Stimulated activated naive B cell treated with anti-CD40 and anti-IgM and Interleukin-4, amounts not matched to agents 10 μg/mL and 1 μg/mL and 100 μg/mL, for 72 hours (primary cell): ENCODE results near the gene SLC22A4.
A peak's percentile ranks its signal among the peaks of the same experiment; 100 is the strongest.

Experiments
- ATAC-seq, 2 donors: fragments of 150-1000 bp; cut with Tn5 transposase; replicated peaks; 2 replicates each; pipeline ENCODE4 v1.10.0; 2021; ENCODE audit warnings: moderate library complexity in 1 of 2
- DNase-seq: peaks from one replicate; pipeline ENCODE4 v3.0.0; 2021
- H3K27ac Mint-ChIP-seq: one replicate; pipeline ENCODE4 v1.8.0; 2022; ENCODE audit warnings: mild to moderate bottlenecking, mixed read lengths
- H3K27me3 Mint-ChIP-seq, 2 donors: one replicate each; pipeline ENCODE4 v1.8.0; 2022; ENCODE audit warnings: mixed read lengths in 2 of 2
- H3K36me3 Mint-ChIP-seq, 2 donors: one replicate each; pipeline ENCODE4 v1.8.0; 2022; ENCODE audit warnings: mixed read lengths in 2 of 2, mild to moderate bottlenecking in 1 of 2
- H3K4me1 Mint-ChIP-seq, 2 donors: one replicate each; pipeline ENCODE4 v1.8.0; 2022; ENCODE audit warnings: mixed read lengths in 2 of 2, mild to moderate bottlenecking in 1 of 2
- H3K4me3 Mint-ChIP-seq, 2 donors: one replicate each; pipeline ENCODE4 v1.8.0; 2022; ENCODE audit warnings: mild to moderate bottlenecking in 2 of 2, mixed read lengths in 2 of 2, moderate library complexity in 1 of 2
- H3K9me3 Mint-ChIP-seq, 2 donors: one replicate each; pipeline ENCODE4 v1.8.0; 2022; ENCODE audit warnings: mixed read lengths in 2 of 2, mild to moderate bottlenecking in 1 of 2

Gene SLC22A4

DNA sequence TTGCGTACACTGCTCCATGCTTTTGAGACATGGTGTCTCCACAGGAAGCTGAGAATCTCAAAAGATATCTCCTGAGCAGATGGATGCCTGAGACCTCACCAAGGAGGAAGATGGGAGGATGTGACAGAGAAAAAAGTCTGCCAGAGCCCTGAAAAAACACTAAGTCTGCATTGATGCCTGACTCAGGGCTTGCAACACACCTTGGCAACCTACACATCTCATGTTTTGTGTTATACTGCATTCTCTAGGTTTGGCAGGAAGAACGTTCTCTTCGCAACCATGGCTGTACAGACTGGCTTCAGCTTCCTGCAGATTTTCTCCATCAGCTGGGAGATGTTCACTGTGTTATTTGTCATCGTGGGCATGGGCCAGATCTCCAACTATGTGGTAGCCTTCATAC is 19.2 kb downstream of the SLC22A4 start:
- DNase-seq = no peak
- no peaks in the 10 kb centered on the region for H3K9me3 Mint-ChIP-seq

DNA sequence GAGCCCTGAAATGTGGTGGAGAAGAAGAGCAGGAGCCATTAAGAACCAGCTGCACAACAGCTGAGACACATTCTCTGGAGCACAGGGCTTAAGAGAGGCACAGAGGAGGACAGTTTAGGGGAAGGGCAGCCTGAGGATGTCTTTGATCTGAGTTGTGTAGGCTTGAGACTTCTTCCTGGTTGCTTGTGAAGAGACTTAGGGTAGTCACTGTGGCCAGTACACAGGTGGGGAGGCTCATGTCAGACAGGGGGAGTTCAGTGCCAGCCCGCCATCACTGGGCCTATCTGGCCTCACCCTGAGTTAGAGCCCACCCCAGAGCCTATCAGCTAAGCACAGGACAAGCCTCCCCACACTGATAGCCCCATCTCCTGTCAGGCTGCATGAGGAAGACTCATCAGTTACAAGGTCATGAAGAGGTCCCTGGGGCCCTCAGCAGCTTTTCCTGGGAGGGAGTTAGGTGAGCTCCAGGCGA is 19.8 kb downstream of the SLC22A4 start:
- Mint-ChIP-seq H3K27ac (no peak overlapping the region), H3K4me1 (peaks cover 0 to 1% of the 10 kb centered on the region in 2 donors), H3K4me3 (no peak overlapping the region), H3K36me3 (peaks cover 2 to 9% of the 10 kb centered on the region in 2 donors), H3K9me3 (no peaks in the 10 kb centered on the region), H3K27me3 (no peaks in the 10 kb centered on the region)
- ATAC-seq (no peak), DNase-seq (no peak)

More for the DNA sequence above, 19.2 kb downstream of the SLC22A4 start:
- no peak overlapping the region for H3K4me3 Mint-ChIP-seq
- H3K27ac Mint-ChIP-seq = no peak overlapping the region
- H3K36me3 Mint-ChIP-seq = peaks cover 2 to 9% of the 10 kb centered on the region in 2 donors
- ATAC-seq = no peak
- peaks cover 0 to 1% of the 10 kb centered on the region in 2 donors for H3K4me1 Mint-ChIP-seq
- H3K27me3 Mint-ChIP-seq = no peaks in the 10 kb centered on the region

DNA sequence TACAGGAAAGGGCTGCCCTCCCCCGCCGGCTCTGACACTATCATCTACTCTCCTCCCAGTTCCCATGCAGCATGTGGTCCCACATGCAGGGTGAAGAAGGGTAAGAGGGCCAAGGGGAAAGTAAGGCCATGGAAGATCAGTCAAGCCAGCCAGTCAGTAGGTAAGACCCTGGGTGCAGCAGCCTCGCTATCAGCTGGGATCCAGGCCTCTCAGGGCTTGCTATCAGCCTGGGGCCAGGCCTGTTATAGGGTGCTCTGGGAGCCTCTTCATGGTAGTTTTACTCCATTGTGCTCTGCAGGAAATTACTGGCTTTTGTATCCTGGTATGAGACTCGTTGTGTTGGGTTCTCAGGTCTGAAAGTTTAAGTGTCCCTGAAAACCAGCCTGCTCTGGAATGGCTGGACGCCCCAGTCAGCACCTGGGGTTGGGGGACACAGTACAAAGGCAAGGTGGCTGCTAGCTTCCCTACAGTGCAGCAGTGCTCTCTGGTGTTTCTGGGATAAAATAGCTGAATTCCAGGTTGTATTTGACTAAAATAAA is 21.4 kb downstream of the SLC22A4 start:
- H3K27me3 Mint-ChIP-seq = no peaks in the 10 kb centered on the region
- peaks cover 2 to 9% of the 10 kb centered on the region in 2 donors for H3K36me3 Mint-ChIP-seq
- H3K4me3 Mint-ChIP-seq = no peak overlapping the region
- no peak overlapping the region for H3K27ac Mint-ChIP-seq
- no peak for ATAC-seq
- no peaks in the 10 kb centered on the region for H3K9me3 Mint-ChIP-seq
- no peak for DNase-seq
- H3K4me1 Mint-ChIP-seq = peaks cover 0 to 1% of the 10 kb centered on the region in 2 donors

DNA sequence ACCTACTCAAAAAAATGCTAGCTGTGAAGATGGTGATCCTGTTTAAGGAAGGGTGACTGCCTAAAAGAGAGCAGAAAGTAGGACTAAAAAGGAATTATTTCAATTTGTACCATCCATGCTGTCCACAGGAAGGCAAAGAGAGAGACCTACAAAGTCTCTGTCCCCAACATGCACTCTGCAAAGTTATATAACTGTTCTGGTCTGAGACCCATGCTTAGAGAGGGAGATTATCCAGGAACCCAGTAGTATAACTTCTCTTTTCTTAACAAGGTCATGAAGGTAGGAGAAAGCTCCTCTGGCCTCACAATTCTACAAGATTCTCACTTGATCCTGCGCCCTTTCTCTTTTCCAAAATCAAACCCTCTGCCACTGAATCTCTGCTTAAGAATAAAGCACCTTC is 25.8 kb downstream of the SLC22A4 start:
- Mint-ChIP-seq H3K4me1 (no peaks in the 10 kb centered on the region), H3K4me3 (no peak overlapping the region), H3K27me3 (no peaks in the 10 kb centered on the region), H3K36me3 (peaks cover 6 to 11% of the 10 kb centered on the region in 2 donors), H3K27ac (no peak overlapping the region), H3K9me3 (no peaks in the 10 kb centered on the region)
- ATAC-seq (no peak), DNase-seq (no peak)

DNA sequence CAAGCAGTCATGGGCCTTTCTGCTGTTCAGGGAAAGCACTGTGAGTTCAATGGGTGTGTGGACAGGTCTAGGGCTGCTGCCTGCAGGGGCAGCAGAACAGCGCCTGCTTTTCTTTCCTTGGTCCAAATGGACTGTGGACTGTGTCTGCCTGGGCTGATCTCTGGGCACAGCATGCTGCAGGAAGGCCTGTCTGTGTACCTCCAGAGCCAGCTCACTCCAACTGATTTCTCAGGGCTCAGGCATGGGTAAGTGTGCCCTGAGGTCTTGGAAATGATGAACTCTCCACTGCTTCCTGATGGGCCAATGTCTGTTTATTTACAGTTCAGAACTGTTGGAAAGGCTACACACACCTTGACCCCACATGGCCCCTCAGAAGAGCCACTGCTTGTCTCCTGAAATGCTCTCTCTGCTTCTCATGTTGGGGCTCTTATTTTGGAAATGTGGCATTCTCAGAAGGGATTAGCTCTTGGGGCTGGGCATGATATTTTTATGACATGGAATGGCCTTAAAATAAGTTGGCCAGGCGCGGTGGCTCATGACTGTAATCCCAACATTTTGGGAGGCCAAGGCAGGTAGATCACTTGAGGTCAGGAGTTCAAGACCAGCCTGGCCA is 27.0 kb downstream of the SLC22A4 start:
- Mint-ChIP-seq H3K27ac (no peak overlapping the region), H3K4me1 (no peaks in the 10 kb centered on the region), H3K4me3 (no peak overlapping the region), H3K9me3 (no peaks in the 10 kb centered on the region), H3K27me3 (no peaks in the 10 kb centered on the region), H3K36me3 (peaks cover 6 to 11% of the 10 kb centered on the region in 2 donors)
- ATAC-seq = no peak
- no peak for DNase-seq

DNA sequence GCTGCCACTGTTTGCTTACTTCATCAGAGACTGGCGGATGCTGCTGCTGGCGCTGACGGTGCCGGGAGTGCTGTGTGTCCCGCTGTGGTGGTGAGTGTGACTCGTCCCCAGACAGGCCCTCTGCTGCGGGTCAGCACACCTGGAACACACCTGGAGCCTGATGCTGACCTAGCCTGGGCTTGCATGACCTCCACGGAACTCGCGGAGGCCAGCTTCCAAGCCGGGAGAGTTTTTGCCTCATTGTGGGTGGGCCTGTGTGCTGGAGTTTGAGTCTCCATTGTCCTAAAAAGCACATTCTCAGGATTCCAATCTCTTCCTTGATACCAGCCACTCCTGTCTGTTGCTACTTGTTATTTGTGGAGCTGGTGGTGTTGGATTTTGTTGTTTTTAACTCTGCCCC is 28.1 kb downstream of the SLC22A4 start:
- Mint-ChIP-seq H3K27me3 (no peaks in the 10 kb centered on the region), H3K27ac (no peak overlapping the region), H3K4me3 (no peak overlapping the region), H3K4me1 (no peaks in the 10 kb centered on the region), H3K36me3 (peaks cover 6 to 11% of the 10 kb centered on the region in 2 donors), H3K9me3 (no peaks in the 10 kb centered on the region)
- ATAC-seq = no peak
- DNase-seq = no peak

DNA sequence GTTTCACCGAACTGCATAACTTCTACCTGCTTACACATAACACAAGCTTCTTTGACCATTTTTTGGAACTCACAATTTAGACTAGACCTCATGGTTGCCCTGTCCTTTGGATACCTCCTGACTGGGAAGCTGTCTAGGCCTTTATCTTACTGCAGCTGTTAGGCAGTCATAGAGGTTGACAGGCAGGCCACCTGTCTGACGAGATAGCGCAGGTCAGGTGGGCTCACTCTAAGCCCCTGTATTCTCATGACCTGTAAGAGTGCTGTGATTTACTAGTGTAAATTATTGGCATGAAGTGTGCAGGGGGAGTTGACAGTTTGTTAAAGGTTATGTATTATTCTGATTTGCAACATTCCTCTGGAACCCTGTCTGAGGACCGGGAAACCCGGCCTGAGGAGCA is 29.0 kb downstream of the SLC22A4 start:
- Mint-ChIP-seq H3K9me3 (no peaks in the 10 kb centered on the region), H3K4me1 (no peaks in the 10 kb centered on the region), H3K27ac (no peak overlapping the region), H3K4me3 (no peak overlapping the region), H3K27me3 (no peaks in the 10 kb centered on the region), H3K36me3 (peaks cover 8 to 16% of the 10 kb centered on the region in 2 donors)
- no peak for ATAC-seq
- DNase-seq = no peak

DNA sequence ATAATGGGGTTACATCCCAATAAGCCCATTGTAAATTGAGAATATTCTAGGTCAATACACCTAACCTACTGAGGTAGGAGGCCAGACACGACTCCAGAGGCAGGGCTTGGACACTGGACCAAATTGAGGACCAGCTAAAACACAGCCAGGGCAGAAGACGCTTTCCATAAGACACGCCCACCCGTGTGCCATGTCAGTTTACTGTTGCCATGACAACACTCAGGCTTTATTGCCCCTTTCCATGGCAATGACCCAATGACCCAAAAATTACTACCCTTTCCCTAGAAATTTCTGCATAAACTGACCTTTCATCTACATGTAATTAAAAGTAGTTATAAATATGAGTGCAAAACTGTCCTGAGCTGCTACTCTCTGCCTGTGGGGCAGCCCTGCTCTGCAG is 31.5 kb downstream of the SLC22A4 start:
- no peak overlapping the region for H3K4me3 Mint-ChIP-seq
- ATAC-seq = no peak
- no peak overlapping the region for H3K27ac Mint-ChIP-seq
- H3K9me3 Mint-ChIP-seq = no peaks in the 10 kb centered on the region
- DNase-seq = no peak
- no peaks in the 10 kb centered on the region for H3K27me3 Mint-ChIP-seq
- H3K4me1 Mint-ChIP-seq = no peaks in the 10 kb centered on the region
- peaks cover 8 to 16% of the 10 kb centered on the region in 2 donors for H3K36me3 Mint-ChIP-seq

DNA sequence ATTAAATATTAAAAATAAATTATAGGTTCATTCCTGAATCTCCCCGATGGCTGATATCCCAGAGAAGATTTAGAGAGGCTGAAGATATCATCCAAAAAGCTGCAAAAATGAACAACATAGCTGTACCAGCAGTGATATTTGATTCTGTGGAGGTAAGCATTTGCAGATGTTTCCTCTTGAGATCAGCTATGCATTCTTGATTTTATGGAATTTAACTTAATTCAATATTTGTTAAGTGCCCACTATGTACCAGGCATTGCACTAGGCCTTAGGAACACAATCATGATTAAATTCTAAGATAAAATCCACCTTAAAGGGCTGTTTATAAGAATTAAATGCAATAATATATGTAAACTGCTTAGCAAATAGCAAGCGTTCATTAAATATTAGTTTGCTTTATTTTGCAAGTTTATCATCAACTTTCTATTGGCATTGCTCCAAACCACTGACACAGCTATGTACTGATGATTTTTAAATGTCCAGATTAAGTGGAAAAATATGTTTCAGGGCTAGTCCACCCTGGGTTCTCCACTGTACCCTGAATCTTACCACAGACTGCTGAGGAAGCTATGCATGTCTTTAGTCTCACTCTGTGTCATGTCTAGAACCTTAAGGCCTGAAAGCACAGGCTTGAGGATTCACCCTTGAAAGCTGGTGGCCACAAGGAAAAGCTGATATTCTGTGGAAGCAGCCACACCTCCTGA is 33.2 kb downstream of the SLC22A4 start:
- H3K9me3 Mint-ChIP-seq = no peaks in the 10 kb centered on the region
- H3K4me3 Mint-ChIP-seq = no peak overlapping the region
- no peaks in the 10 kb centered on the region for H3K4me1 Mint-ChIP-seq
- peaks cover 9 to 11% of the 10 kb centered on the region in 2 donors for H3K36me3 Mint-ChIP-seq
- no peaks in the 10 kb centered on the region for H3K27me3 Mint-ChIP-seq
- H3K27ac Mint-ChIP-seq = no peak overlapping the region
- ATAC-seq (no peak), DNase-seq (no peak)

DNA sequence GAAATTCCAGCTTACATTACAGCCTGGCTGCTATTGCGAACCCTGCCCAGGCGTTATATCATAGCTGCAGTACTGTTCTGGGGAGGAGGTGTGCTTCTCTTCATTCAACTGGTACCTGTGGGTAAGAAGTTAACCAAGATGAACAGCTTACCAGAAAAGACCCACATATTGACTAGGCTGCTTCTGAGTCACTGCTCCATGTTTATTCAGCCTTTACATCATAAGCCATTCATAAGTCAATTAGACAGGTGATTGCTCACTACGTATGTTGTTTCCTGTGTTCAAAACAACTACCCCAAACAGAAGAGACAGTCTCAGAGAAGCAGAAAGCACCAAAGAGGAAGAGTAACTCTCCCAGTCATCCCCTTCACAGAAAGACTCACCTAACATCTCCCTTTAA is 40.6 kb downstream of the SLC22A4 start:
- peak; percentile 60 to 89 for ATAC-seq
- no peaks in the 10 kb centered on the region for H3K27me3 Mint-ChIP-seq
- H3K36me3 Mint-ChIP-seq = peaks cover 6 to 13% of the 10 kb centered on the region in 2 donors
- H3K9me3 Mint-ChIP-seq = no peaks in the 10 kb centered on the region
- H3K27ac Mint-ChIP-seq = peak overlapping the region; percentile 56
- no peak overlapping the region for H3K4me3 Mint-ChIP-seq
- H3K4me1 Mint-ChIP-seq = peaks cover 6 to 7% of the 10 kb centered on the region in 2 donors
- DNase-seq = no peak

DNA sequence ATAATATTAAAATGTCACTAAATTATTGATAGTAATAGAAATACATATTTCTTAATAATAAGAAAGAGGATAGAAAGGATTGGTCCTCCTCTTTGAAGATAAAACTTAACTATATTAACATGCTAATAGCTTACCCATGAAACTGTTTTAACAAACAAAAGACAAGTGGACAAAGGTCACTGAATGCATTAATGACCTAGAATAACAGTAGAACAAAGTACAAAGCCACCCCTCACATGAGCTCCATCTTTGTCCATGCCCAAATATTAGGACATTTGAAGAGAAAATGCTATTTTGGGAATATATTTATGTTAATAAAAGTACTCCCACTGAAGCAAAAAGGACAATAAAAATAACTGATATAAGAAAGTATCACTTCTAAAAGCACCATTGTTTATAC is 41.2 kb downstream of the SLC22A4 start:
- H3K36me3 Mint-ChIP-seq = peaks cover 8 to 17% of the 10 kb centered on the region in 2 donors

DNA sequence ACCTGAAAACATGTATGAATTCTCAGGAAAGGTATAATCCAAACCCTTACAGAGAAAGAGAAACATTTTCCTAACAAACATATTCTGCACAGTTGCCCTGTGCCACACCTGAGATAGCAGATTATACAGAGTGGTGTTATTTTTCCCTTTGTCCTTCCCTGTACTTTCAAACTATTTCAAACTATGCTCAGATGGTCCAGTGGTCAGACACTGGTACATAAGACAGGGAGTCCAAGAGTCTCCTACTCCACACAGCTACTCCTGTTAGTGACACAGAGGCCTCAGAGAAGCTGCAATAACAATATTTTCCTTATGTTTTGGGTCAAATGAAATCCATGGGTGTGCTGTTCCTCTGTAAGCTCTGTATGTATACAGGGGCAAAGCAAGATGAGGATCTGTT is 45.3 kb downstream of the SLC22A4 start:
- no peak overlapping the region for H3K27ac Mint-ChIP-seq
- no peaks in the 10 kb centered on the region for H3K27me3 Mint-ChIP-seq
- DNase-seq = no peak
- peaks cover 8 to 15% of the 10 kb centered on the region in 2 donors for H3K36me3 Mint-ChIP-seq
- peaks cover 6 to 7% of the 10 kb centered on the region in 2 donors for H3K4me1 Mint-ChIP-seq
- no peaks in the 10 kb centered on the region for H3K9me3 Mint-ChIP-seq
- no peak overlapping the region for H3K4me3 Mint-ChIP-seq
- no peak for ATAC-seq

More for the DNA sequence above, 41.2 kb downstream of the SLC22A4 start:
- no peaks in the 10 kb centered on the region for H3K27me3 Mint-ChIP-seq
- H3K27ac Mint-ChIP-seq = no peak overlapping the region
- peaks cover 6 to 7% of the 10 kb centered on the region in 2 donors for H3K4me1 Mint-ChIP-seq
- ATAC-seq = no peak
- no peak for DNase-seq
- H3K9me3 Mint-ChIP-seq = no peaks in the 10 kb centered on the region
- no peak overlapping the region for H3K4me3 Mint-ChIP-seq

DNA sequence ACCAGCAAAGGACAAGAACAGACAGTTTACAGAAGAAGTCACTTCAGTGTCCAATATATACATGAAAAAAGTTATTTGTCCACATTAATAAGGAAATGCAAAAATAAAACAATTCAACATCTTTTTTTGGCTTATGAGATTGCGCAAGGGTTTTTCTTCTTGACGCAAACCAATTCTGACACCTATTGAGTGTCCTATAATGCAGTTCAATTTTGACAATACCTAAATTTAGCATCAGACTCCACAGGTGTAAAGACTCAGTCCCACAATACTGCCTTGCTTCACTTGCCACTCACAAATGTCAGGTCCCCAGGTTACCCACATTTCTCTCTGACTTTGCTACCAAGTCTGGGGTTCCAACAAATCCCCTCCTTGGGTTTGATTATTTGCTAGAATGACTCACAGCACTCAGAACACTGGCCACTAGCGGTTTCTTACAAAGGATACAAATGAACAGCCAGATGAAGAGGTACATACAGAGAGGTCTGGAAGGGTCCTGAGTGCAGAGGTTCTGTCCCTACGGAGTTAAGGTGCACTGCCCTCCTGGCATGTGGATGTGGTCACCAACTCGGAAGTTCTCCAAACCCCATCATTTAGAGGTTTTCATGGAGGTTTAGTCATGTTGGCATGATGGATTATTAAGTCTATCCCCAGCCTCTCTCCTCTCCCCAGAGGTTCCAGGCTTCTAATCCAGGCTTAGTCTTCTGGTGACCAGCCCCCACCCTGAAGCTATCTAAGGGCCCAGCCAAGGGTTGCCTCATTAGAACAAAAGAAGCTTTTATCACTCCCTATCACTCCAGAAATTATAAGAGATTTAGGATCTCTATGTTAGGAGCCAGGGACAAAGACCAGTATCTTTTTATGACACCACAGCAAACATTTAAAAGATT is 48.3 kb downstream of the SLC22A4 start:
- no peak for ATAC-seq
- H3K36me3 Mint-ChIP-seq = peaks cover 12 to 21% of the 10 kb centered on the region in 2 donors

More for the DNA sequence above, 48.3 kb downstream of the SLC22A4 start:
- Mint-ChIP-seq H3K9me3 (no peaks in the 10 kb centered on the region), H3K4me3 (no peak overlapping the region), H3K27ac (no peak overlapping the region), H3K27me3 (no peaks in the 10 kb centered on the region), H3K4me1 (no peaks in the 10 kb centered on the region)
- no peak for DNase-seq
